Measurements from ENCODE around the gene DUSP15. TPM values are rescaled to one million over a fixed set of nuclear protein-coding genes. Genes with fewer than 3 reads are reported as not detected.

DUSP15 gene
- total RNA-seq, 1 donor from 2014 or later, result 0.80 TPM

- H3K4me1 ChIP-seq, result peaks cover 17% of the 10 kb centered on the region
- TF ChIP-seq, protein P1, sequence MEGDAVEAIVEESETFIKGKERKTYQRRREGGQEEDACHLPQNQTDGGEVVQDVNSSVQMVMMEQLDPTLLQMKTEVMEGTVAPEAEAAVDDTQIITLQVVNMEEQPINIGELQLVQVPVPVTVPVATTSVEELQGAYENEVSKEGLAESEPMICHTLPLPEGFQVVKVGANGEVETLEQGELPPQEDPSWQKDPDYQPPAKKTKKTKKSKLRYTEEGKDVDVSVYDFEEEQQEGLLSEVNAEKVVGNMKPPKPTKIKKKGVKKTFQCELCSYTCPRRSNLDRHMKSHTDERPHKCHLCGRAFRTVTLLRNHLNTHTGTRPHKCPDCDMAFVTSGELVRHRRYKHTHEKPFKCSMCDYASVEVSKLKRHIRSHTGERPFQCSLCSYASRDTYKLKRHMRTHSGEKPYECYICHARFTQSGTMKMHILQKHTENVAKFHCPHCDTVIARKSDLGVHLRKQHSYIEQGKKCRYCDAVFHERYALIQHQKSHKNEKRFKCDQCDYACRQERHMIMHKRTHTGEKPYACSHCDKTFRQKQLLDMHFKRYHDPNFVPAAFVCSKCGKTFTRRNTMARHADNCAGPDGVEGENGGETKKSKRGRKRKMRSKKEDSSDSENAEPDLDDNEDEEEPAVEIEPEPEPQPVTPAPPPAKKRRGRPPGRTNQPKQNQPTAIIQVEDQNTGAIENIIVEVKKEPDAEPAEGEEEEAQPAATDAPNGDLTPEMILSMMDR (IDR thresholded peaks at IDR 0.05), result no peak
- no peaks in the 10 kb centered on the region for H3K9me3 ChIP-seq
- intact Hi-C loops (cut with DNase I), result no loop called here
- peaks cover 18% of the 10 kb centered on the region for H3K27me3 ChIP-seq (ENCODE audit: low read depth)
- DNase-seq, result no peak
- H3K36me3 ChIP-seq, result no peaks in the 10 kb centered on the region
- H3K27ac ChIP-seq, result no peak overlapping the region
- no peak for ATAC-seq
- no peak overlapping the region for H3K4me3 ChIP-seq
Measured at GRCh38 chr20:31872406-31872805, 2.1 kb upstream of the DUSP15 start.

DNA sequence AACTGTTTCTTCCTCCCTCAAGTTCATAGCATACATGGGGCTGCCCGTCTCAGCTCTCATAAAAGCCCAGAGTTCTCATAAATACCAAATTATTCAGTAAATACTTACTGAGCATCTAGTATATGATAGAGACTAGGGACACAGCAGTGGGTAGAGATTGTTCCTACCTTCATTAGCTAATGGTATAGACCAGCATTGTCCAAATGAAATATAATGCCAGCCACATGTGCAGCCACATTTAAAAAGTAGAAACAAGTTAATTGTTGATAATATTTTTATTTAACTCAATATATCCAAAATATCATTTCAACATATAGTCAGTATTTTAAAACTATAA is 1.3 kb upstream of the DUSP15 start:
- Histone ChIP-seq H3K36me3 (no peaks in the 10 kb centered on the region), H3K27ac (no peak overlapping the region), H3K4me1 (peaks cover 17% of the 10 kb centered on the region), H3K27me3 (ENCODE audit: low read depth) (peaks cover 18% of the 10 kb centered on the region), H3K4me3 (no peak overlapping the region), H3K9me3 (no peaks in the 10 kb centered on the region)
- intact Hi-C loops (cut with DNase I), result no loop called here
- DNase-seq (no peak), ATAC-seq (no peak)
- TF ChIP-seq, protein P1 (IDR thresholded peaks at IDR 0.05), result no peak

- H3K4me3 ChIP-seq, result peak overlapping the region; percentile 70
- H3K27ac ChIP-seq, result peak overlapping the region; percentile 24
- DNase-seq (no peak), ATAC-seq (peak in 1 of 2 donors; percentile 28)
- no peaks in the 10 kb centered on the region for H3K36me3 ChIP-seq
- intact Hi-C loops (cut with DNase I), result no loop called here
- peaks cover 17% of the 10 kb centered on the region for H3K4me1 ChIP-seq
- H3K27me3 ChIP-seq (ENCODE audit: low read depth), result peaks cover 18% of the 10 kb centered on the region
- H3K9me3 ChIP-seq, result no peaks in the 10 kb centered on the region
- TF ChIP-seq, protein P1 (IDR thresholded peaks at IDR 0.05), result no peak
Measured at GRCh38 chr20:31870726-31871617, 645 bp upstream of the DUSP15 start.

GRCh38 chr20:31869673-31869941 is 720 bp downstream of the DUSP15 start:
- TF ChIP-seq, protein P1 (IDR thresholded peaks at IDR 0.05), result no peak
- Histone ChIP-seq H3K4me1 (peaks cover 17% of the 10 kb centered on the region), H3K27ac (no peak overlapping the region), H3K9me3 (no peaks in the 10 kb centered on the region), H3K27me3 (ENCODE audit: low read depth) (peaks cover 18% of the 10 kb centered on the region), H3K4me3 (peak overlapping the region; percentile 70), H3K36me3 (no peaks in the 10 kb centered on the region)
- ATAC-seq (peak in 1 of 2 donors; percentile 6), DNase-seq (no peak)
- intact Hi-C loops (cut with DNase I), result no loop called here

GRCh38 chr20:31868853-31869672 is 1.3 kb downstream of the DUSP15 start:
- ATAC-seq, result peak; percentile 2 to 9
- TF ChIP-seq, protein P1 (IDR thresholded peaks at IDR 0.05), result no peak
- Histone ChIP-seq H3K27me3 (ENCODE audit: low read depth) (peaks cover 18% of the 10 kb centered on the region), H3K9me3 (no peaks in the 10 kb centered on the region), H3K27ac (no peak overlapping the region), H3K4me1 (peaks cover 17% of the 10 kb centered on the region), H3K36me3 (no peaks in the 10 kb centered on the region), H3K4me3 (peak overlapping the region; percentile 70)
- DNase-seq, result no peak
- intact Hi-C loops (cut with DNase I), result no loop called here
